HEK293 (cell line): ENCODE measurements around the gene WASF2.

Source experiments
- CTCF ChIA-PET: fragments of 350-600 bp; formaldehyde crosslinking; extraction: SDS; loops from one replicate; lab custom pipeline; 2021; ENCODE audit warnings: antibody characterized with exemption; lab: Yijun Ruan, JAX
- POLR2A ChIA-PET: fragments of 300-600 bp; formaldehyde crosslinking; extraction: SDS; loops from one replicate; lab custom pipeline; 2020; ENCODE audit warnings: antibody characterized with exemption, inconsistent platforms; lab: Yijun Ruan, JAX
- H3K27ac ChIP-seq: fragments of 200-500 bp; sonication (Bioruptor generic); 2 replicates; pipeline ENCODE4 v1.5.1; 2014; ENCODE audit warnings: low read depth, low read length, control low read depth, inconsistent platforms; ENCODE audit errors: extremely low read depth
- H3K36me3 ChIP-seq, 2 experiments: fragments of 200-500 bp in 1 of 2; sonication (Bioruptor generic) in 1 of 2; 1 replicate in 1 of 2; 2 replicates in 1 of 2; pipeline ENCODE4 v1.5.1; 2014 to 2017; ENCODE audit warnings: inconsistent platforms in 2 of 2, low read length in 2 of 2; ENCODE audit not compliant: control insufficient read depth in 2 of 2, insufficient read depth in 1 of 2
- H3K4me1 ChIP-seq: fragments of 200-500 bp; sonication (Bioruptor generic); 2 replicates; pipeline ENCODE4 v1.5.1; 2014; ENCODE audit warnings: mild to moderate bottlenecking, low read length, inconsistent platforms; ENCODE audit not compliant: control insufficient read depth, insufficient read depth
- H3K4me3 ChIP-seq: 2 replicates; pipeline ENCODE4 v1.5.1; 2011; ENCODE audit warnings: low read depth, mild to moderate bottlenecking, control low read depth, low read length, moderate library complexity
- H3K9me3 ChIP-seq: fragments of 200-500 bp; sonication (Bioruptor generic); 2 replicates; pipeline ENCODE4 v1.5.1; 2014; ENCODE audit warnings: low read depth, low read length, inconsistent platforms; ENCODE audit not compliant: control insufficient read depth, insufficient read depth
- ELK4 ChIP-seq: IDR thresholded peaks from 2 replicates; pipeline ENCODE4 v1.6.1; 2011; ENCODE audit warnings: mild to moderate bottlenecking, low read depth, low read length, borderline replicate concordance
- OVOL3 ChIP-seq: fragments of 450-650 bp; formaldehyde crosslinking; IDR thresholded peaks from 2 replicates; pipeline ENCODE4 v1.5.1; 2016; ENCODE audit warnings: missing biosample characterization, missing genetic modification characterization
- PRDM2 ChIP-seq: fragments of 450-650 bp; formaldehyde crosslinking; IDR thresholded peaks from 2 replicates; pipeline ENCODE4 v1.5.1; 2016; ENCODE audit warnings: missing biosample characterization, missing genetic modification characterization, borderline replicate concordance
- SETDB1 ChIP-seq: IDR thresholded peaks from one replicate; pipeline ENCODE4 v1.6.1; 2017; ENCODE audit warnings: mild to moderate bottlenecking, low read length, moderate library complexity, mixed read lengths; ENCODE audit not compliant: insufficient read length
- SP3 ChIP-seq: fragments of 450-650 bp; formaldehyde crosslinking; IDR thresholded peaks from 2 replicates; pipeline ENCODE4 v1.5.1; 2016; ENCODE audit warnings: missing biosample characterization, missing genetic modification characterization
- ZBTB1 ChIP-seq: fragments of 450-650 bp; formaldehyde crosslinking; IDR thresholded peaks from 2 replicates; pipeline ENCODE4 v1.5.1; 2016; ENCODE audit warnings: missing biosample characterization, missing genetic modification characterization
- ZBTB7A ChIP-seq: fragments of 450-650 bp; formaldehyde crosslinking; IDR thresholded peaks from 2 replicates; pipeline ENCODE4 v1.5.1; 2016; ENCODE audit warnings: low read depth, missing biosample characterization, missing genetic modification characterization
- ZBTB8A ChIP-seq: fragments of 450-650 bp; formaldehyde crosslinking; IDR thresholded peaks from 2 replicates; pipeline ENCODE4 v1.5.1; 2016; ENCODE audit warnings: missing biosample characterization, missing genetic modification characterization
- ZNF10 ChIP-seq: fragments of 450-650 bp; formaldehyde crosslinking; IDR thresholded peaks from 2 replicates; pipeline ENCODE4 v1.5.1; 2017; ENCODE audit warnings: missing biosample characterization, missing genetic modification characterization
- ZNF140 ChIP-seq: fragments of 450-650 bp; formaldehyde crosslinking; IDR thresholded peaks from 2 replicates; pipeline ENCODE4 v1.5.1; 2016; ENCODE audit warnings: missing biosample characterization, missing genetic modification characterization
- ZNF350 ChIP-seq: fragments of 450-650 bp; formaldehyde crosslinking; IDR thresholded peaks from 2 replicates; pipeline ENCODE4 v1.5.0; 2017; ENCODE audit warnings: missing biosample characterization, mild to moderate bottlenecking, missing genetic modification characterization
- ZNF433 ChIP-seq: fragments of 450-650 bp; formaldehyde crosslinking; IDR thresholded peaks from 2 replicates; pipeline ENCODE4 v1.5.1; 2016; ENCODE audit warnings: missing biosample characterization, missing genetic modification characterization, low read depth
- ZNF670 ChIP-seq: fragments of 450-650 bp; formaldehyde crosslinking; IDR thresholded peaks from 2 replicates; pipeline ENCODE4 v1.5.1; 2016; ENCODE audit warnings: missing biosample characterization, missing genetic modification characterization, low read depth
- ZNF76 ChIP-seq: fragments of 450-650 bp; formaldehyde crosslinking; IDR thresholded peaks from 2 replicates; pipeline ENCODE4; 2016; ENCODE audit warnings: low read depth, missing biosample characterization, missing genetic modification characterization, borderline replicate concordance
- ZSCAN18 ChIP-seq: fragments of 450-650 bp; formaldehyde crosslinking; IDR thresholded peaks from 2 replicates; pipeline ENCODE4 v1.5.1; 2016; ENCODE audit warnings: missing biosample characterization, missing genetic modification characterization
- ZXDB ChIP-seq: fragments of 450-650 bp; formaldehyde crosslinking; IDR thresholded peaks from 2 replicates; pipeline ENCODE4 v1.5.1; 2016; ENCODE audit warnings: missing biosample characterization, missing genetic modification characterization
- TF ChIP-seq, protein P1 (sequence below): fragments of 450-650 bp; formaldehyde crosslinking; IDR thresholded peaks from 2 replicates; pipeline ENCODE4 v1.5.1; 2016; ENCODE audit warnings: missing biosample characterization, missing genetic modification characterization
- TF ChIP-seq, protein P2 (sequence below): fragments of 450-650 bp; formaldehyde crosslinking; IDR thresholded peaks from 2 replicates; pipeline ENCODE4 v1.5.1; 2016; ENCODE audit warnings: missing biosample characterization, missing genetic modification characterization
- TF ChIP-seq, protein P3 (sequence below): fragments of 450-650 bp; formaldehyde crosslinking; IDR thresholded peaks from 2 replicates; pipeline ENCODE4 v1.5.1; 2016; ENCODE audit warnings: missing biosample characterization, missing genetic modification characterization

Gene WASF2

GRCh38 chr1:27536010-27536757, 46.2 kb upstream of the WASF2 start (continued):
- TF ChIP-seq PRDM2 (tag by site-specific recombination) = no peak
- TF ChIP-seq, protein P1, sequence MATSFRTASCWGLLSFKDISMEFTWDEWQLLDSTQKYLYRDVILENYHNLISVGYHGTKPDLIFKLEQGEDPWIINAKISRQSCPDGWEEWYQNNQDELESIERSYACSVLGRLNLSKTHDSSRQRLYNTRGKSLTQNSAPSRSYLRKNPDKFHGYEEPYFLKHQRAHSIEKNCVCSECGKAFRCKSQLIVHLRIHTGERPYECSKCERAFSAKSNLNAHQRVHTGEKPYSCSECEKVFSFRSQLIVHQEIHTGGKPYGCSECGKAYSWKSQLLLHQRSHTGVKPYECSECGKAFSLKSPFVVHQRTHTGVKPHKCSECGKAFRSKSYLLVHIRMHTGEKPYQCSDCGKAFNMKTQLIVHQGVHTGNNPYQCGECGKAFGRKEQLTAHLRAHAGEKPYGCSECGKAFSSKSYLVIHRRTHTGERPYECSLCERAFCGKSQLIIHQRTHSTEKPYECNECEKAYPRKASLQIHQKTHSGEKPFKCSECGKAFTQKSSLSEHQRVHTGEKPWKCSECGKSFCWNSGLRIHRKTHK (tag by site-specific recombination) = no peak
- no peak for TF ChIP-seq SP3 (tag by site-specific recombination)

GRCh38 chr1:27535386-27535785, 45.4 kb upstream of the WASF2 start:
- Histone ChIP-seq H3K4me3 (no peak overlapping the region), H3K36me3 (peaks cover 0 to 18% of the 10 kb centered on the region in 2 experiments; a peak in 1 of 3 replicates), H3K4me1 (peaks cover 7% of the 10 kb centered on the region), H3K27ac (no peak overlapping the region), H3K9me3 (no peaks in the 10 kb centered on the region)
- ChIA-PET POLR2A (interaction anchor here (0.7 kb wide), 1 partner anchor 123 kb away, joined by 3 read pairs; no protein-coding TSS in a partner anchor), CTCF (interaction anchor here (0.5 to 1.5 kb wide), 4 partner anchors 15 to 140 kb away, joined by 3 to 5 read pairs (median 4); no protein-coding TSS in a partner anchor)
- TF ChIP-seq, protein P2, sequence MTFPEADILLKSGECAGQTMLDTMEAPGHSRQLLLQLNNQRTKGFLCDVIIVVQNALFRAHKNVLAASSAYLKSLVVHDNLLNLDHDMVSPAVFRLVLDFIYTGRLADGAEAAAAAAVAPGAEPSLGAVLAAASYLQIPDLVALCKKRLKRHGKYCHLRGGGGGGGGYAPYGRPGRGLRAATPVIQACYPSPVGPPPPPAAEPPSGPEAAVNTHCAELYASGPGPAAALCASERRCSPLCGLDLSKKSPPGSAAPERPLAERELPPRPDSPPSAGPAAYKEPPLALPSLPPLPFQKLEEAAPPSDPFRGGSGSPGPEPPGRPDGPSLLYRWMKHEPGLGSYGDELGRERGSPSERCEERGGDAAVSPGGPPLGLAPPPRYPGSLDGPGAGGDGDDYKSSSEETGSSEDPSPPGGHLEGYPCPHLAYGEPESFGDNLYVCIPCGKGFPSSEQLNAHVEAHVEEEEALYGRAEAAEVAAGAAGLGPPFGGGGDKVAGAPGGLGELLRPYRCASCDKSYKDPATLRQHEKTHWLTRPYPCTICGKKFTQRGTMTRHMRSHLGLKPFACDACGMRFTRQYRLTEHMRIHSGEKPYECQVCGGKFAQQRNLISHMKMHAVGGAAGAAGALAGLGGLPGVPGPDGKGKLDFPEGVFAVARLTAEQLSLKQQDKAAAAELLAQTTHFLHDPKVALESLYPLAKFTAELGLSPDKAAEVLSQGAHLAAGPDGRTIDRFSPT (tag by site-specific recombination) = no peak
- no peak for TF ChIP-seq ZNF10 (tag by site-specific recombination)
- no peak for TF ChIP-seq SETDB1
- TF ChIP-seq ZNF76 (tag by site-specific recombination) = no peak
- TF ChIP-seq, protein P3, sequence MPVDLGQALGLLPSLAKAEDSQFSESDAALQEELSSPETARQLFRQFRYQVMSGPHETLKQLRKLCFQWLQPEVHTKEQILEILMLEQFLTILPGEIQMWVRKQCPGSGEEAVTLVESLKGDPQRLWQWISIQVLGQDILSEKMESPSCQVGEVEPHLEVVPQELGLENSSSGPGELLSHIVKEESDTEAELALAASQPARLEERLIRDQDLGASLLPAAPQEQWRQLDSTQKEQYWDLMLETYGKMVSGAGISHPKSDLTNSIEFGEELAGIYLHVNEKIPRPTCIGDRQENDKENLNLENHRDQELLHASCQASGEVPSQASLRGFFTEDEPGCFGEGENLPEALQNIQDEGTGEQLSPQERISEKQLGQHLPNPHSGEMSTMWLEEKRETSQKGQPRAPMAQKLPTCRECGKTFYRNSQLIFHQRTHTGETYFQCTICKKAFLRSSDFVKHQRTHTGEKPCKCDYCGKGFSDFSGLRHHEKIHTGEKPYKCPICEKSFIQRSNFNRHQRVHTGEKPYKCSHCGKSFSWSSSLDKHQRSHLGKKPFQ (tag by site-specific recombination) = no peak
- TF ChIP-seq OVOL3 (tag by site-specific recombination) = no peak
- TF ChIP-seq ZNF670 = no peak
- no peak for TF ChIP-seq ZNF433 (tag by site-specific recombination)
- TF ChIP-seq, protein P1 (tag by site-specific recombination) = no peak
- no peak for TF ChIP-seq ZSCAN18 (tag by site-specific recombination)
- TF ChIP-seq ZXDB (tag by site-specific recombination) = no peak
- TF ChIP-seq ZNF140 (tag by site-specific recombination) = no peak
- no peak for TF ChIP-seq ZBTB7A (tag by site-specific recombination)
- TF ChIP-seq ZNF350 = no peak
- TF ChIP-seq ELK4 = no peak
- no peak for TF ChIP-seq ZBTB1 (tag by site-specific recombination)
- no peak for TF ChIP-seq ZBTB8A (tag by site-specific recombination)
